ENCODE measurements around the gene NOTCH2NLA. TPM values are rescaled to one million over a fixed set of nuclear protein-coding genes. Genes with fewer than 3 reads are reported as not detected.
"Not testable (repeated sequence)": the region's sequence is repeated elsewhere in the genome, so short reads cannot be mapped to it uniquely, and the experiment has no call there.

The NOTCH2NLA gene
- 4.7 TPM for total RNA-seq (ENCODE audit: unreplicated experiment)
- long read RNA-seq, result 0 reads

GRCh38 chr1:146228710-146229477 lies at the start of gene NOTCH2NLA:
TSS of gene NOTCH2NLA (minus strand) at chr1:146229021. CDS start at chr1:146189337, 39,684 bp downstream.
- H3K4me1 Mint-ChIP-seq (ENCODE audit: unreplicated experiment); H3K9me3 Mint-ChIP-seq (ENCODE audit: unreplicated experiment); H3K27ac Mint-ChIP-seq (ENCODE audit: unreplicated experiment); H3K4me3 Mint-ChIP-seq (ENCODE audit: unreplicated experiment); H3K36me3 Mint-ChIP-seq (ENCODE audit: low read depth, unreplicated experiment); H3K27me3 Mint-ChIP-seq (ENCODE audit: unreplicated experiment): not testable (repeated sequence)
- DNase-seq (ENCODE audit: low spot score), result peak; percentile 23

- H3K36me3 Mint-ChIP-seq (ENCODE audit: low read depth, unreplicated experiment); H3K27me3 Mint-ChIP-seq (ENCODE audit: unreplicated experiment); H3K4me1 Mint-ChIP-seq (ENCODE audit: unreplicated experiment); H3K9me3 Mint-ChIP-seq (ENCODE audit: unreplicated experiment); DNase-seq (ENCODE audit: low spot score); H3K27ac Mint-ChIP-seq (ENCODE audit: unreplicated experiment); H3K4me3 Mint-ChIP-seq (ENCODE audit: unreplicated experiment): not testable (repeated sequence)
These were observed 49.5 kb upstream of the NOTCH2NLA start for GRCh38 chr1:146278346-146278745.

- H3K4me1 Mint-ChIP-seq (ENCODE audit: unreplicated experiment); H3K27me3 Mint-ChIP-seq (ENCODE audit: unreplicated experiment); DNase-seq (ENCODE audit: low spot score); H3K9me3 Mint-ChIP-seq (ENCODE audit: unreplicated experiment); H3K27ac Mint-ChIP-seq (ENCODE audit: unreplicated experiment); H3K36me3 Mint-ChIP-seq (ENCODE audit: low read depth, unreplicated experiment); H3K4me3 Mint-ChIP-seq (ENCODE audit: unreplicated experiment): not testable (repeated sequence)
These were observed 48.3 kb upstream of the NOTCH2NLA start for GRCh38 chr1:146277087-146277486.

GRCh38 chr1:146274083-146274482 lies 45.3 kb upstream of the NOTCH2NLA start:
- H3K4me3 Mint-ChIP-seq (ENCODE audit: unreplicated experiment); DNase-seq (ENCODE audit: low spot score); H3K27ac Mint-ChIP-seq (ENCODE audit: unreplicated experiment); H3K27me3 Mint-ChIP-seq (ENCODE audit: unreplicated experiment); H3K36me3 Mint-ChIP-seq (ENCODE audit: low read depth, unreplicated experiment); H3K9me3 Mint-ChIP-seq (ENCODE audit: unreplicated experiment); H3K4me1 Mint-ChIP-seq (ENCODE audit: unreplicated experiment): not testable (repeated sequence)

GRCh38 chr1:146273194-146273593 lies 44.4 kb upstream of the NOTCH2NLA start:
- H3K9me3 Mint-ChIP-seq (ENCODE audit: unreplicated experiment); H3K36me3 Mint-ChIP-seq (ENCODE audit: low read depth, unreplicated experiment); H3K27me3 Mint-ChIP-seq (ENCODE audit: unreplicated experiment); H3K4me1 Mint-ChIP-seq (ENCODE audit: unreplicated experiment); DNase-seq (ENCODE audit: low spot score); H3K4me3 Mint-ChIP-seq (ENCODE audit: unreplicated experiment); H3K27ac Mint-ChIP-seq (ENCODE audit: unreplicated experiment): not testable (repeated sequence)

- DNase-seq (ENCODE audit: low spot score); H3K27me3 Mint-ChIP-seq (ENCODE audit: unreplicated experiment); H3K27ac Mint-ChIP-seq (ENCODE audit: unreplicated experiment); H3K4me3 Mint-ChIP-seq (ENCODE audit: unreplicated experiment); H3K9me3 Mint-ChIP-seq (ENCODE audit: unreplicated experiment); H3K4me1 Mint-ChIP-seq (ENCODE audit: unreplicated experiment); H3K36me3 Mint-ChIP-seq (ENCODE audit: low read depth, unreplicated experiment): not testable (repeated sequence)
These were observed 43.9 kb upstream of the NOTCH2NLA start for GRCh38 chr1:146272734-146273133.

GRCh38 chr1:146271977-146272376 lies 43.2 kb upstream of the NOTCH2NLA start:
- not testable (repeated sequence) for H3K27me3 Mint-ChIP-seq (ENCODE audit: unreplicated experiment); DNase-seq (ENCODE audit: low spot score); H3K4me1 Mint-ChIP-seq (ENCODE audit: unreplicated experiment); H3K4me3 Mint-ChIP-seq (ENCODE audit: unreplicated experiment); H3K27ac Mint-ChIP-seq (ENCODE audit: unreplicated experiment); H3K9me3 Mint-ChIP-seq (ENCODE audit: unreplicated experiment); H3K36me3 Mint-ChIP-seq (ENCODE audit: low read depth, unreplicated experiment)

- H3K36me3 Mint-ChIP-seq (ENCODE audit: low read depth, unreplicated experiment); H3K27ac Mint-ChIP-seq (ENCODE audit: unreplicated experiment); H3K4me1 Mint-ChIP-seq (ENCODE audit: unreplicated experiment); DNase-seq (ENCODE audit: low spot score); H3K27me3 Mint-ChIP-seq (ENCODE audit: unreplicated experiment); H3K4me3 Mint-ChIP-seq (ENCODE audit: unreplicated experiment); H3K9me3 Mint-ChIP-seq (ENCODE audit: unreplicated experiment): not testable (repeated sequence)
These were observed 41.3 kb upstream of the NOTCH2NLA start for GRCh38 chr1:146270129-146270528.

- not testable (repeated sequence) for H3K36me3 Mint-ChIP-seq (ENCODE audit: low read depth, unreplicated experiment); H3K4me3 Mint-ChIP-seq (ENCODE audit: unreplicated experiment); H3K9me3 Mint-ChIP-seq (ENCODE audit: unreplicated experiment); H3K27ac Mint-ChIP-seq (ENCODE audit: unreplicated experiment); DNase-seq (ENCODE audit: low spot score); H3K4me1 Mint-ChIP-seq (ENCODE audit: unreplicated experiment); H3K27me3 Mint-ChIP-seq (ENCODE audit: unreplicated experiment)
These were observed 37.4 kb upstream of the NOTCH2NLA start for GRCh38 chr1:146266179-146266748.

- H3K36me3 Mint-ChIP-seq (ENCODE audit: low read depth, unreplicated experiment); DNase-seq (ENCODE audit: low spot score); H3K27me3 Mint-ChIP-seq (ENCODE audit: unreplicated experiment); H3K4me1 Mint-ChIP-seq (ENCODE audit: unreplicated experiment); H3K4me3 Mint-ChIP-seq (ENCODE audit: unreplicated experiment); H3K27ac Mint-ChIP-seq (ENCODE audit: unreplicated experiment); H3K9me3 Mint-ChIP-seq (ENCODE audit: unreplicated experiment): not testable (repeated sequence)
These were observed 35.9 kb upstream of the NOTCH2NLA start for GRCh38 chr1:146264761-146265160.

GRCh38 chr1:146260006-146260730 lies 31.3 kb upstream of the NOTCH2NLA start:
- not testable (repeated sequence) for H3K27ac Mint-ChIP-seq (ENCODE audit: unreplicated experiment); H3K36me3 Mint-ChIP-seq (ENCODE audit: low read depth, unreplicated experiment); H3K4me1 Mint-ChIP-seq (ENCODE audit: unreplicated experiment); H3K9me3 Mint-ChIP-seq (ENCODE audit: unreplicated experiment); H3K27me3 Mint-ChIP-seq (ENCODE audit: unreplicated experiment); DNase-seq (ENCODE audit: low spot score); H3K4me3 Mint-ChIP-seq (ENCODE audit: unreplicated experiment)

- not testable (repeated sequence) for DNase-seq (ENCODE audit: low spot score); H3K9me3 Mint-ChIP-seq (ENCODE audit: unreplicated experiment); H3K27ac Mint-ChIP-seq (ENCODE audit: unreplicated experiment); H3K36me3 Mint-ChIP-seq (ENCODE audit: low read depth, unreplicated experiment); H3K27me3 Mint-ChIP-seq (ENCODE audit: unreplicated experiment); H3K4me3 Mint-ChIP-seq (ENCODE audit: unreplicated experiment); H3K4me1 Mint-ChIP-seq (ENCODE audit: unreplicated experiment)
These were observed 29.3 kb upstream of the NOTCH2NLA start for GRCh38 chr1:146257992-146258552.
